ENCODE measurements around the gene STUB1.
"Not testable (repeated sequence)": the region's sequence is repeated elsewhere in the genome, so short reads cannot be mapped to it uniquely, and the experiment has no call there.

Gene STUB1

GRCh38 chr16:710500-711075, 30.4 kb downstream of the STUB1 start:
- H3K36me3 Mint-ChIP-seq: no peaks in the 10 kb centered on the region
- DNase-seq (ENCODE audit: low spot score in 2 of 2): no peak
- H3K27me3 Mint-ChIP-seq: peaks cover 19% of the 10 kb centered on the region
- H3K27ac Mint-ChIP-seq: no peak overlapping the region
- ATAC-seq (ENCODE audit: low read depth): no peak
- H3K4me1 Mint-ChIP-seq: peaks cover 5% of the 10 kb centered on the region
- no peaks in the 10 kb centered on the region for H3K9me3 Mint-ChIP-seq
- H3K4me3 Mint-ChIP-seq: no peak overlapping the region

- Mint-ChIP-seq H3K4me1 (peaks cover 5% of the 10 kb centered on the region), H3K27me3 (peaks cover 19% of the 10 kb centered on the region), H3K27ac (no peak overlapping the region), H3K36me3 (no peaks in the 10 kb centered on the region), H3K9me3 (no peaks in the 10 kb centered on the region), H3K4me3 (no peak overlapping the region)
- DNase-seq (ENCODE audit: low spot score in 2 of 2) (no peak), ATAC-seq (ENCODE audit: low read depth) (no peak)
These were observed 30.9 kb downstream of the STUB1 start for GRCh38 chr16:711084-711483.

GRCh38 chr16:711548-712320, 31.5 kb downstream of the STUB1 start:
- Mint-ChIP-seq H3K27ac (no peak overlapping the region), H3K36me3 (no peaks in the 10 kb centered on the region), H3K27me3 (peaks cover 20% of the 10 kb centered on the region), H3K4me1 (peaks cover 5% of the 10 kb centered on the region), H3K9me3 (no peaks in the 10 kb centered on the region), H3K4me3 (no peak overlapping the region)
- ATAC-seq (ENCODE audit: low read depth) (peak; percentile 67), DNase-seq (ENCODE audit: low spot score in 2 of 2) (peak; percentile 83 to 89)

- H3K27ac Mint-ChIP-seq, H3K4me3 Mint-ChIP-seq: not testable (repeated sequence)
- H3K27me3 Mint-ChIP-seq: peaks cover 17% of the 10 kb centered on the region
These were observed 32.6 kb downstream of the STUB1 start for GRCh38 chr16:712740-713250.

GRCh38 chr16:714079-714478, 33.9 kb downstream of the STUB1 start:
- Mint-ChIP-seq H3K9me3 (no peaks in the 10 kb centered on the region), H3K27me3 (peaks cover 11% of the 10 kb centered on the region), H3K4me3 (no peak overlapping the region), H3K27ac (no peak overlapping the region), H3K4me1 (peaks cover 7% of the 10 kb centered on the region), H3K36me3 (no peaks in the 10 kb centered on the region)
- DNase-seq (ENCODE audit: low spot score in 2 of 2) (no peak), ATAC-seq (ENCODE audit: low read depth) (no peak)

More at GRCh38 chr16:712740-713250, 32.6 kb downstream of the STUB1 start:
- H3K4me1 Mint-ChIP-seq; ATAC-seq (ENCODE audit: low read depth); DNase-seq (ENCODE audit: low spot score in 2 of 2); H3K9me3 Mint-ChIP-seq; H3K36me3 Mint-ChIP-seq: not testable (repeated sequence)

- H3K27ac Mint-ChIP-seq: no peak within 1 kb of the TSS
- peaks cover 5% of the 10 kb centered on the region for H3K27me3 Mint-ChIP-seq
- DNase-seq (ENCODE audit: low spot score in 2 of 2) (peak; percentile 81 to 84), ATAC-seq (ENCODE audit: low read depth) (peak; percentile 87)
- H3K4me1 Mint-ChIP-seq: peaks cover 10% of the 10 kb centered on the region
- H3K4me3 Mint-ChIP-seq: peak within 1 kb of the TSS; percentile 54
- H3K36me3 Mint-ChIP-seq: no peaks in the 10 kb centered on the region
- H3K9me3 Mint-ChIP-seq: no peaks in the 10 kb centered on the region
These were observed 34.6 kb downstream of the STUB1 start, which contains the start of gene METRN for GRCh38 chr16:714558-715476. METRN (plus strand) TSS chr16:715118; CDS start chr16:715290, 172 bp downstream.

GRCh38 chr16:715477-716199, 35.4 kb downstream of the STUB1 start:
- peak in 1 of 2 donors; percentile 54 for DNase-seq (ENCODE audit: low spot score in 2 of 2)
- no peak overlapping the region for H3K27ac Mint-ChIP-seq
- H3K4me1 Mint-ChIP-seq: peaks cover 14% of the 10 kb centered on the region
- H3K4me3 Mint-ChIP-seq: peak overlapping the region; percentile 32
- H3K36me3 Mint-ChIP-seq: no peaks in the 10 kb centered on the region
- H3K9me3 Mint-ChIP-seq: no peaks in the 10 kb centered on the region
- H3K27me3 Mint-ChIP-seq: peaks cover 4% of the 10 kb centered on the region
- peak; percentile 6 for ATAC-seq (ENCODE audit: low read depth)

- no peaks in the 10 kb centered on the region for H3K36me3 Mint-ChIP-seq
- H3K27ac Mint-ChIP-seq: no peak overlapping the region
- peaks cover 14% of the 10 kb centered on the region for H3K4me1 Mint-ChIP-seq
- H3K27me3 Mint-ChIP-seq: peaks cover 4% of the 10 kb centered on the region
- ATAC-seq (ENCODE audit: low read depth) (no peak), DNase-seq (ENCODE audit: low spot score in 2 of 2) (no peak)
- no peaks in the 10 kb centered on the region for H3K9me3 Mint-ChIP-seq
- H3K4me3 Mint-ChIP-seq: peak overlapping the region; percentile 60
These were observed 36.0 kb downstream of the STUB1 start for GRCh38 chr16:716200-716568.

- ATAC-seq (ENCODE audit: low read depth) (no peak), DNase-seq (ENCODE audit: low spot score in 2 of 2) (no peak)
- Mint-ChIP-seq H3K27me3 (peaks cover 4% of the 10 kb centered on the region), H3K4me1 (peaks cover 14% of the 10 kb centered on the region), H3K27ac (no peak overlapping the region), H3K4me3 (peak overlapping the region; percentile 60), H3K36me3 (no peaks in the 10 kb centered on the region), H3K9me3 (no peaks in the 10 kb centered on the region)
These were observed 36.6 kb downstream of the STUB1 start for GRCh38 chr16:716768-717325.

GRCh38 chr16:717450-718245, 37.4 kb downstream of the STUB1 start:
- peaks cover 4% of the 10 kb centered on the region for H3K27me3 Mint-ChIP-seq

GRCh38 chr16:718389-718788, 38.2 kb downstream of the STUB1 start:
- Mint-ChIP-seq H3K27me3 (peaks cover 4% of the 10 kb centered on the region), H3K4me3 (no peak overlapping the region), H3K36me3 (no peaks in the 10 kb centered on the region), H3K9me3 (no peaks in the 10 kb centered on the region), H3K4me1 (peaks cover 18% of the 10 kb centered on the region), H3K27ac (no peak overlapping the region)
- DNase-seq (ENCODE audit: low spot score in 2 of 2) (no peak), ATAC-seq (ENCODE audit: low read depth) (no peak)

More at GRCh38 chr16:717450-718245, 37.4 kb downstream of the STUB1 start:
- H3K27ac Mint-ChIP-seq: no peak overlapping the region
- H3K4me1 Mint-ChIP-seq: peaks cover 16% of the 10 kb centered on the region
- no peaks in the 10 kb centered on the region for H3K9me3 Mint-ChIP-seq
- no peaks in the 10 kb centered on the region for H3K36me3 Mint-ChIP-seq
- DNase-seq (ENCODE audit: low spot score in 2 of 2): no peak
- H3K4me3 Mint-ChIP-seq: no peak overlapping the region
- no peak for ATAC-seq (ENCODE audit: low read depth)

GRCh38 chr16:718922-719321, 38.7 kb downstream of the STUB1 start:
- Mint-ChIP-seq H3K27ac (no peak overlapping the region), H3K36me3 (no peaks in the 10 kb centered on the region), H3K4me1 (peaks cover 18% of the 10 kb centered on the region)

More at GRCh38 chr16:718922-719321, 38.7 kb downstream of the STUB1 start:
- Mint-ChIP-seq H3K4me3 (peak overlapping the region; percentile 16), H3K27me3 (peaks cover 4% of the 10 kb centered on the region), H3K9me3 (no peaks in the 10 kb centered on the region)
- ATAC-seq (ENCODE audit: low read depth): no peak
- no peak for DNase-seq (ENCODE audit: low spot score in 2 of 2)

All from memory B cell (primary cell).